Brain microvascular endothelial cell (primary cell): ENCODE measurements around the gene NOC4L.

Experiments used
- DNase-seq: peaks from one replicate; pipeline ENCODE4 v3.0.0-alpha.2; 2020
- H3K27ac ChIP-seq: fragments of 250-450 bp; sonication (Bioruptor Pico); 2 replicates; pipeline ENCODE4 v1.5.1; 2020; ENCODE audit warnings: mild to moderate bottlenecking, moderate library complexity
- H3K27me3 ChIP-seq: fragments of 250-450 bp; sonication (Bioruptor Pico); replicated peaks from 2 replicates; pipeline ENCODE4 v1.5.1; 2020; ENCODE audit warnings: mild to moderate bottlenecking
- H3K36me3 ChIP-seq: fragments of 250-450 bp; sonication (Bioruptor Pico); replicated peaks from 2 replicates; pipeline ENCODE4 v1.5.1; 2020; ENCODE audit warnings: mild to moderate bottlenecking
- H3K4me3 ChIP-seq: 2 replicates; pipeline ENCODE4 v1.5.1; 2011; ENCODE audit warnings: low read depth, mild to moderate bottlenecking, control low read depth, low read length, moderate library complexity
- in situ Hi-C: cut with HindIII; loops from 2 replicates; pipeline ENCODE4 v1.10.0; 2017; ENCODE audit warnings: low sequenced_read_pairs, low pct_ligation_motif_present
- TF ChIP-seq, protein P1 (sequence below): IDR thresholded peaks from 2 replicates; pipeline ENCODE4 v1.5.1; 2011; ENCODE audit warnings: low read depth, mild to moderate bottlenecking, moderate library complexity, low read length, control low read depth, inconsistent platforms; ENCODE audit errors: missing control alignments

The NOC4L gene

GRCh38 chr12:132174839-132175490, 30.7 kb downstream of the NOC4L start:
- H3K36me3 ChIP-seq: no peaks in the 10 kb centered on the region
- TF ChIP-seq, protein P1, sequence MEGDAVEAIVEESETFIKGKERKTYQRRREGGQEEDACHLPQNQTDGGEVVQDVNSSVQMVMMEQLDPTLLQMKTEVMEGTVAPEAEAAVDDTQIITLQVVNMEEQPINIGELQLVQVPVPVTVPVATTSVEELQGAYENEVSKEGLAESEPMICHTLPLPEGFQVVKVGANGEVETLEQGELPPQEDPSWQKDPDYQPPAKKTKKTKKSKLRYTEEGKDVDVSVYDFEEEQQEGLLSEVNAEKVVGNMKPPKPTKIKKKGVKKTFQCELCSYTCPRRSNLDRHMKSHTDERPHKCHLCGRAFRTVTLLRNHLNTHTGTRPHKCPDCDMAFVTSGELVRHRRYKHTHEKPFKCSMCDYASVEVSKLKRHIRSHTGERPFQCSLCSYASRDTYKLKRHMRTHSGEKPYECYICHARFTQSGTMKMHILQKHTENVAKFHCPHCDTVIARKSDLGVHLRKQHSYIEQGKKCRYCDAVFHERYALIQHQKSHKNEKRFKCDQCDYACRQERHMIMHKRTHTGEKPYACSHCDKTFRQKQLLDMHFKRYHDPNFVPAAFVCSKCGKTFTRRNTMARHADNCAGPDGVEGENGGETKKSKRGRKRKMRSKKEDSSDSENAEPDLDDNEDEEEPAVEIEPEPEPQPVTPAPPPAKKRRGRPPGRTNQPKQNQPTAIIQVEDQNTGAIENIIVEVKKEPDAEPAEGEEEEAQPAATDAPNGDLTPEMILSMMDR: no peak
- H3K27me3 ChIP-seq: peaks cover 35% of the 10 kb centered on the region
- no peak overlapping the region for H3K27ac ChIP-seq
- DNase-seq: no peak
- no peak overlapping the region for H3K4me3 ChIP-seq
- in situ Hi-C loops: no loop called here

GRCh38 chr12:132175496-132176384, 31.5 kb downstream of the NOC4L start:
- DNase-seq: no peak
- H3K27ac ChIP-seq: no peak overlapping the region
- TF ChIP-seq, protein P1: no peak
- no peaks in the 10 kb centered on the region for H3K36me3 ChIP-seq
- H3K4me3 ChIP-seq: no peak overlapping the region
- in situ Hi-C loops: no loop called here
- peaks cover 35% of the 10 kb centered on the region for H3K27me3 ChIP-seq

- no peak for DNase-seq
- in situ Hi-C loops: no loop called here
- Histone ChIP-seq H3K36me3 (no peaks in the 10 kb centered on the region), H3K4me3 (no peak overlapping the region), H3K27me3 (peaks cover 35% of the 10 kb centered on the region), H3K27ac (no peak overlapping the region)
- TF ChIP-seq, protein P1: no peak
Observed at GRCh38 chr12:132176385-132176919, 32.2 kb downstream of the NOC4L start.

GRCh38 chr12:132176920-132177551, 32.8 kb downstream of the NOC4L start:
- in situ Hi-C loops: no loop called here
- no peak for DNase-seq
- TF ChIP-seq, protein P1: no peak
- no peak overlapping the region for H3K27ac ChIP-seq
- no peak overlapping the region for H3K4me3 ChIP-seq
- no peaks in the 10 kb centered on the region for H3K36me3 ChIP-seq
- peaks cover 33% of the 10 kb centered on the region for H3K27me3 ChIP-seq

GRCh38 chr12:132178316-132178715, 34.1 kb downstream of the NOC4L start:
- Histone ChIP-seq H3K27ac (no peak overlapping the region), H3K27me3 (peaks cover 33% of the 10 kb centered on the region), H3K36me3 (no peaks in the 10 kb centered on the region), H3K4me3 (no peak overlapping the region)
- DNase-seq: no peak
- TF ChIP-seq, protein P1: no peak
- in situ Hi-C loops: no loop called here
